ENCODE measurements around the gene ZNF76. TPM values are rescaled to one million over a fixed set of nuclear protein-coding genes. Genes with fewer than 3 reads are reported as not detected.

The ZNF76 gene
- total RNA-seq, 2 donors from 2014 or later, result 39.5 to 75.5 TPM

DNA sequence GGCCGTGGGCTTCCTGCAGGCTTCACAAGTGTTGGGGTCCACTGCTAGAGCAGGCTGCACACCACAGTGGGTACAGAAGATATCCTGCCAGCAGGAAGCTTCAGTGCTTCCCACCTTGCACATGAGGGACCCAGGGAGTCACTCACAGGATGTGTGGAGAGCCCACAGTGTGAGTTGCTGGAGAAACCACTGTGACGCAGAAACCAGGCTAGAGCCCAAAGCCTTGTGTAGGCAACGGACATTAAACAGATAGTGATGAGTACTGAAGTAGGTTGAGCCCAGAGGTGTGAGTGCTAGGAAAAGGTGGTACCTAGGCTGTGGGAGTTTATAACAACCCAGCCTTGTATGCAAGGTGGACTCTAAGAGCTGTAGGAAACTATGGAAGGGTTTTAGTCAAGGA lies 19.2 kb downstream of the ZNF76 start:
- 97% methylated on average over 3 of the region's 3 CpGs for WGBS

DNA sequence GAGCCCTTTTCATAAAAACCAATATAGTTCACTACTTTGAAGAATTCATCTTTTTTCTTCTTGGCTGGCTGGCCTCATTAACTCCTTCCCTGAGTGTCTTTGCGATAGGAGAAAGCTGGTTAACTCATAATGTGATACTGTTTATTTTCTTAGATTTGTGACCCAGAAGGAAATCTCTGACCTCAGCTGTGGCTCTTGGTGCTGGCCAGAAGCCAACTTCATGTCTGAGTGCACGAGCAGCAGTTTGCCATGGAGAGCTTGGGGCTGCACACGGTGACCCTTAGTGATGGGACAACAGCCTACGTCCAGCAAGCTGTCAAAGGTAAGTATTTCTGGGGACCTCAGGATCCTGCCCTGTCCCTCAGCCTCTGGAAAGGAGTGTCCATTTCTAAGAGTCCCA lies 21.4 kb downstream of the ZNF76 start:
- no peak overlapping the region for H3K4me3 ChIP-seq
- no peak for DNase-seq (ENCODE audit: low spot score)

More for the DNA sequence above, 19.2 kb downstream of the ZNF76 start:
- intact Hi-C loops (cut with DNase I), result no loop called here
- no peaks in the 10 kb centered on the region for H3K9me3 ChIP-seq
- TF ChIP-seq POLR2AphosphoS5 (IDR thresholded peaks at IDR 0.05) (no peak), POLR2A (IDR thresholded peaks at IDR 0.05) (no peak)
- TF ChIP-seq, protein P1, sequence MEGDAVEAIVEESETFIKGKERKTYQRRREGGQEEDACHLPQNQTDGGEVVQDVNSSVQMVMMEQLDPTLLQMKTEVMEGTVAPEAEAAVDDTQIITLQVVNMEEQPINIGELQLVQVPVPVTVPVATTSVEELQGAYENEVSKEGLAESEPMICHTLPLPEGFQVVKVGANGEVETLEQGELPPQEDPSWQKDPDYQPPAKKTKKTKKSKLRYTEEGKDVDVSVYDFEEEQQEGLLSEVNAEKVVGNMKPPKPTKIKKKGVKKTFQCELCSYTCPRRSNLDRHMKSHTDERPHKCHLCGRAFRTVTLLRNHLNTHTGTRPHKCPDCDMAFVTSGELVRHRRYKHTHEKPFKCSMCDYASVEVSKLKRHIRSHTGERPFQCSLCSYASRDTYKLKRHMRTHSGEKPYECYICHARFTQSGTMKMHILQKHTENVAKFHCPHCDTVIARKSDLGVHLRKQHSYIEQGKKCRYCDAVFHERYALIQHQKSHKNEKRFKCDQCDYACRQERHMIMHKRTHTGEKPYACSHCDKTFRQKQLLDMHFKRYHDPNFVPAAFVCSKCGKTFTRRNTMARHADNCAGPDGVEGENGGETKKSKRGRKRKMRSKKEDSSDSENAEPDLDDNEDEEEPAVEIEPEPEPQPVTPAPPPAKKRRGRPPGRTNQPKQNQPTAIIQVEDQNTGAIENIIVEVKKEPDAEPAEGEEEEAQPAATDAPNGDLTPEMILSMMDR (IDR thresholded peaks at IDR 0.05), result no peak
- no peaks in the 10 kb centered on the region for H3K36me3 ChIP-seq
- no peaks in the 10 kb centered on the region for H3K4me1 ChIP-seq (replicated peaks)
- no peak for DNase-seq (ENCODE audit: low spot score)
- H3K4me3 ChIP-seq, result no peak overlapping the region
- no peak overlapping the region for H3K27ac ChIP-seq
- H3K27me3 ChIP-seq (replicated peaks; ENCODE audit: insufficient read depth), result no peaks in the 10 kb centered on the region

GRCh38 chr6:35282472-35282871 lies 22.9 kb downstream of the ZNF76 start:
- no peak for DNase-seq (ENCODE audit: low spot score)
- intact Hi-C loops (cut with DNase I), result no loop called here
- H3K36me3 ChIP-seq, result peaks cover 0 to 7% of the 10 kb centered on the region in 2 donors
- no peak overlapping the region for H3K4me3 ChIP-seq
- WGBS, result 96% methylated on average over 2 of the region's 2 CpGs
- no peaks in the 10 kb centered on the region for H3K9me3 ChIP-seq
- TF ChIP-seq POLR2A (IDR thresholded peaks at IDR 0.05), result no peak
- TF ChIP-seq, protein P1 (IDR thresholded peaks at IDR 0.05), result no peak
- no peak for TF ChIP-seq POLR2AphosphoS5 (IDR thresholded peaks at IDR 0.05)
- H3K27me3 ChIP-seq (replicated peaks; ENCODE audit: insufficient read depth), result no peaks in the 10 kb centered on the region
- no peaks in the 10 kb centered on the region for H3K4me1 ChIP-seq (replicated peaks)
- no peak overlapping the region for H3K27ac ChIP-seq

More for the DNA sequence above, 21.4 kb downstream of the ZNF76 start:
- H3K9me3 ChIP-seq, result no peaks in the 10 kb centered on the region
- peaks cover 0 to 2% of the 10 kb centered on the region in 2 donors for H3K36me3 ChIP-seq
- no peaks in the 10 kb centered on the region for H3K4me1 ChIP-seq (replicated peaks)
- H3K27ac ChIP-seq, result no peak overlapping the region
- WGBS, result 59% methylated on average over 4 of the region's 4 CpGs
- H3K27me3 ChIP-seq (replicated peaks; ENCODE audit: insufficient read depth), result no peaks in the 10 kb centered on the region
- intact Hi-C loops (cut with DNase I), result no loop called here
- TF ChIP-seq, protein P1 (IDR thresholded peaks at IDR 0.05), result no peak
- no peak for TF ChIP-seq POLR2A (IDR thresholded peaks at IDR 0.05)
- TF ChIP-seq POLR2AphosphoS5 (IDR thresholded peaks at IDR 0.05), result no peak

DNA sequence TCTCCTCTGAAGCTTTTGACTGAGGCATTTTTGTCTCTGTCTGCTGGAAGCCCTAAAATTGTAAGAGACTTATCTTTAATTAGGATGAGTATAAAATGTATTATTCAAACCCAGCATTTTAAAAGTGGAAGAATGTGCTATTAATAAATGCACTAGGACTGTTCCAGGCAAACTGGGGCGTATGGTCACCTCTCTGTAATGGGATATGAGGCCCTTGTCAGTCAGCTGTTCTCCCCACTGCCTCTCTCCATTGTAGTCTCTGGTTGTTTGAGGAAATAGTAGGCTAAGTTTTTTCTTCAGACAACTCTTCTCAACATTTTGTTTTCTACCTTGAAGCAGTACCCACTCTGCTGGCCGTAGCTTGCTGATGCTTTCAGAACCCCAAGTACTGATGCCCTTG lies 23.8 kb downstream of the ZNF76 start:
- Histone ChIP-seq H3K27ac (no peak overlapping the region), H3K4me1 (replicated peaks) (no peaks in the 10 kb centered on the region), H3K4me3 (no peak overlapping the region), H3K27me3 (replicated peaks; ENCODE audit: insufficient read depth) (no peaks in the 10 kb centered on the region), H3K36me3 (peaks cover 4 to 7% of the 10 kb centered on the region in 2 donors), H3K9me3 (no peaks in the 10 kb centered on the region)
- intact Hi-C loops (cut with DNase I), result no loop called here
- DNase-seq (ENCODE audit: low spot score), result no peak
- TF ChIP-seq, protein P1 (IDR thresholded peaks at IDR 0.05), result no peak
- TF ChIP-seq POLR2A (IDR thresholded peaks at IDR 0.05), result no peak
- no peak for TF ChIP-seq POLR2AphosphoS5 (IDR thresholded peaks at IDR 0.05)
- 93% methylated on average over 2 of the region's 2 CpGs for WGBS

DNA sequence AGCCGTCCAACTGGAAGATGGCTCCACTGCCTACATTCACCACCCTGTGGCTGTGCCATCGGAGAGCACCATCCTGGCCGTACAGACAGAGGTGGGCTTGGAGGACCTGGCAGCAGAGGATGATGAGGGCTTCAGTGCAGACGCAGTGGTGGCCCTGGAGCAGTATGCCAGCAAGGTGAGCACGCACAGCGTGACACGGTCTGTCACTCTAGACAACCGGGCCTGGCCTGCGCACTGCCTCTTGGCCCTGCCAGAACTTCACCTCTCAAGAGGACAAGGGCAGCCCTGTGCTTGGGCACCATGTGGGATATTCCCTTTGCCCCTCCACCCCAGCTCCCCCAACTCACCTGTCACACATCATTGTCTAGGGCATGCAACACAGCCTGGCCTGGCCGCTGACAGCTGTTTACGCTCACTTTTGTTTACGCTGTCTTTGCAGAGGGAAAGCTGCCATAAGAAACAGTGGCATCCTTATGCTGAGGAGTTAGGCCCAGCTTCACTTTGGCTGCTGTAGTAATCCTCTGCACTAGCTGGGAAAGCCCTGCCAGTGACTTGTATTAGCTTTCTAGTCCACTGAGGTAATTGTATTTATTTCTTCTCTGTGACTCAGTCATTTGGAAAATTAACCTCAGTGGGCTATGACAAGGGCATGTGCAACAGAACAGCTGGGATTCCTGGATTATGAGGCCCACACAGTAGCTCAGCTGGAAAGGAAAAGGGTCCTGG lies 28.3 kb downstream of the ZNF76 start:
- H3K27me3 ChIP-seq (replicated peaks; ENCODE audit: insufficient read depth), result no peaks in the 10 kb centered on the region
- no peak overlapping the region for H3K27ac ChIP-seq
- no peaks in the 10 kb centered on the region for H3K9me3 ChIP-seq
- H3K36me3 ChIP-seq, result peaks cover 4 to 18% of the 10 kb centered on the region in 2 donors
- no peak for DNase-seq (ENCODE audit: low spot score)
- WGBS, result 84% methylated on average over 12 of the region's 12 CpGs
- intact Hi-C loops (cut with DNase I), result no loop called here
- no peaks in the 10 kb centered on the region for H3K4me1 ChIP-seq (replicated peaks)
- no peak overlapping the region for H3K4me3 ChIP-seq
- TF ChIP-seq POLR2A (IDR thresholded peaks at IDR 0.05), result no peak
- TF ChIP-seq POLR2AphosphoS5 (IDR thresholded peaks at IDR 0.05), result no peak
- TF ChIP-seq, protein P1 (IDR thresholded peaks at IDR 0.05), result no peak
